Activated CD4-positive, alpha-beta T cell treated with anti-CD3 and anti-CD28 coated beads for 4 hours (primary cell): ENCODE results near the gene TMPRSS13.
"Not testable (repeated sequence)": the region's sequence is repeated elsewhere in the genome, so short reads cannot be mapped to it uniquely, and the experiment has no call there.

Experiments used
- DNase-seq, 2 donors: peaks; one replicate each; pipeline ENCODE4 v3.0.0-alpha.2; 2020

Gene TMPRSS13

DNA sequence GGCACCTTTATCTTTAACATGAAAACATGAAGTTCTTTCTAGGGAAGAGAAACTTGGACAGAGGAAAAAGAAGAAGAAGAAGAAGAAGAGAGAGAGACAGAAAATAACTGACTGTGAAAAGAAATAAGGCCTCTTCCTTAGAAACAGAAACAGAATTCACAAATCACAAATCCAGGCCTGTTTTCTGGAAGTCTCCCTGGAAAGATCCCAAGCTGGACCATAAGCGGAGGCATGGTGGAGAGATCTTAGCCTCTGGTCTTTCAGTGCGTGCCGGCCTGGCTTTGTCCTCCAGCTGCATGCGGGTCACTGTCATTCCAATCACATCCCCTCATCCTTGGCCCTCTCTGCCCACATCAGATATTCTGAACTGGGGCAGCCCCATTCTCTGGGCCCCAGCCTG, 59.6 kb downstream of the TMPRSS13 start:
- DNase-seq: no peak

DNA sequence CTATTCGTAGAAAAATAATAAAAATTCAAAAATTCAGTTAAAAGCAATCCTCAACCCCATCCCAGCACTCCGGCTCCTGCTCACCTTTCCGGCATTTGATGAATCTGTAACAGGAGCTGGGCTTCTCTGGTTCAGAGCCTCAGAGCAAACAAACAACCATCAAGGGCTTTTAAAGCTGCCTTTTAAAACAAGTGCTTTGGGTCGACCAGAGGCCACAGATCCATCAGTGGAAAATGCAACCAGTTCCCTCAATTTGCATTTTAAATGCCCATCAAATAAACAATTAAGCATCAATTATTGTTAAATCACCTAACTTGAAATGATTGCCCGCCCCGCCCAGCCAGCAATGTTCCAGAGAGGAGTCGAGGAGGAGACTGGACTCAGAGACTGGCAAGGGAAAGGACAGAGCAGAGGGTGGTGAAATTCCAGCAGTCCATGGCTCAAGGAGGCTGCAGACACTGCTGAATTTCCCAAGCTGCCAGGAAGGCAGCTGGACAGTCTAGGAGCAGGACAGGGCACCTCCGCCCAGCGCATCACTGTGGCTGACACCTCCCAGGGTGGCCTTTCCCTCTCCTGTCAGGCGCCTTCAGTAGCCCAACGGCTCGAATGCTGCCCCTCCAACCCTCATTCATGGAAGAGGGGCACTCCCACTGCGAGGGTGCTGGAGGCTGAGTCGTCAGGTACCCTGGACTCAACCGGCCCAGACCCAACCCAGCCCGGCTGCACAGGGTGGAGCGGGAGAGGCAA, 60.2 kb downstream of the TMPRSS13 start:
- no peak for DNase-seq

DNA sequence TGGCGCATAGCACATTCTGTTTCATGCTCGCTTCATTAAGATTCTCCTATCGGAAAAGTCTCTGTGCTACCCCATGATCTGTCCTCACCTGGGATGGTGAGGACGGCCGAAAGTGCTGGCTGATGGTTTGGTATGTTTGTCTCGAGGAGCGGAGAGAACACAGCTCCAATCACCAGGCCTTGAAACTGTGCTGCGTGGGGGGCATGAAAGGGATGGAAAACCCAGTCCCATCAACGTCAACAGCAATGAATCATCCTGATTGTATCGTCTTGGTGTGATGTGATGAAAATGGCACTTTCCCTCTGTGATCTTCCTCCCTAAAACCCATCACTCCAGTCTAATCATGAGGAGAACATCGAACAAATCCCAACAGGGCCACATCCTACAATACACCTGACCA, 61.1 kb downstream of the TMPRSS13 start:
- DNase-seq: no peak

DNA sequence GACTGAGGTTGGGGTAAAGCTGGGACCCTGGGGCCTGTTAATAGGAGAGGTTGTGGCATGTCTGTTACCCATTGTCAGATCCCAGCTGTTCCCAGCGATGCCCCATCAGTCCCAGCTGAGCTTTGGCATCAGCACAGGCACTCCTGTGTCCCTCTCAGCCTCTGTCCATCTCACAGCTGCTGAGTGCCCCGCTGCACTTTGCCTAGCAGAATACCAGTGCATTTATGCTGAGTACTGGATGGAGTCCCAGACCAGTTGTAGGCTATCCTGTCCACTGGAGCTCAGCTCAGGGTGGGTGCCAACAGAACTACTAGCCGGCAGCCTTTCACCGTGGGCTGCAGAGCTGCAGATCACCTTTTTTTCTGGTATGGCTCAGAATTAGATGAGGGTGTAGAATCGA, 62.7 kb downstream of the TMPRSS13 start:
- no peak for DNase-seq

DNA sequence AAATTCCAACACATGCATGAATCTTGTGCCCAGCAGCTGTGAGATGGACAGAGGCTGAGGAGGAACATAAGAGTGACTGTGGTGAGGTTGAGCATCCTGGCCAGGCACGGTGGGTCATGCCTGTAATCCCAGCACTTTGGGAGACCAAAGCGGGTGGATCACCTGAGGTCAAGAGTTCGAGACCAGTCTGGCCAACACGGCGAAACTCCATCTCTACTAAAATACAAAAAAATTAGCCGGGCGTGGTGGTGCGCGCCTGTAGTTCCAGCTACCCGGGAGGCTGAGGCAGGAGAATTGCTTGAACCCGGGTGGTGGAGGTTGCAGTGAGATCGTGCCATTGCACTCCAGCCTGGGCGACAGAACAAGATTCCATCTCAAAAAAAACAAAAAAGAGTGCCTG, 63.7 kb downstream of the TMPRSS13 start:
- not testable (repeated sequence) for DNase-seq

DNA sequence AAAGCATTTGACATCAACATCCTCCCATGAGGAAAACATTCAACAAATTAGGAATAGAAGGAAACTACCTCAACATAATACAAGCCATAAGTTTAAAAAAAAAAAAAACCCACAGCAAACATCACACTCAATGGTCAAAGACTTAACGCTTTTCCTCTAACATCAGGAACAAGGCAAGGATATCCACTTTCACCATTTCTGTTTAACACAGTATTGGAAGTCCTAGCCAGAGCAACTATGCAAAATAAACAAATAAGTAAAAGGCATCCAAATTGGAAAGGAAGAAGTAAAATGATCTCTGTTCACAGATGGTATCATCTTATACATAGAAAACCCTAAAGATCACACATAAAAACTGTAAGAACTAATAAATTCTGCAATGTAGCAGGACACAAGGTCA, 65.8 kb downstream of the TMPRSS13 start:
- DNase-seq: no peak

DNA sequence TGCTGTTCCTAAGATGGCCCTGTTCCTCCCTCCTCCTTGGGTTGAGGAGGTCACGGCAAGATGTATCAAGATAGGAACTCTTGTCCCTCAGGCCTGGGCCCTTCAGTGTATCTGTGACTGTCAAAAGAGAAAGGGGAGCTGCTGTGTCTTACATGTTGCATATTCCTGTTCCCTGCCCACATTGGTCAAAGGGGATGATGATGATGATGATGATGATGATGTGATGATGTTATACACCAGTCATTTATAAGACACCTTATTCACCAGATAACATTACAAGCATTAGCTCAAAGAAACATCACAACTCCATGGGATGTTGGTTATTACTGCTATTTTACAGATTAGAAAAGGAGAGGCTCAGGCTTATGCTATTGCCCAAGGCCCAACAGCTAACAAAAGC, 66.4 kb downstream of the TMPRSS13 start:
- DNase-seq: no peak

DNA sequence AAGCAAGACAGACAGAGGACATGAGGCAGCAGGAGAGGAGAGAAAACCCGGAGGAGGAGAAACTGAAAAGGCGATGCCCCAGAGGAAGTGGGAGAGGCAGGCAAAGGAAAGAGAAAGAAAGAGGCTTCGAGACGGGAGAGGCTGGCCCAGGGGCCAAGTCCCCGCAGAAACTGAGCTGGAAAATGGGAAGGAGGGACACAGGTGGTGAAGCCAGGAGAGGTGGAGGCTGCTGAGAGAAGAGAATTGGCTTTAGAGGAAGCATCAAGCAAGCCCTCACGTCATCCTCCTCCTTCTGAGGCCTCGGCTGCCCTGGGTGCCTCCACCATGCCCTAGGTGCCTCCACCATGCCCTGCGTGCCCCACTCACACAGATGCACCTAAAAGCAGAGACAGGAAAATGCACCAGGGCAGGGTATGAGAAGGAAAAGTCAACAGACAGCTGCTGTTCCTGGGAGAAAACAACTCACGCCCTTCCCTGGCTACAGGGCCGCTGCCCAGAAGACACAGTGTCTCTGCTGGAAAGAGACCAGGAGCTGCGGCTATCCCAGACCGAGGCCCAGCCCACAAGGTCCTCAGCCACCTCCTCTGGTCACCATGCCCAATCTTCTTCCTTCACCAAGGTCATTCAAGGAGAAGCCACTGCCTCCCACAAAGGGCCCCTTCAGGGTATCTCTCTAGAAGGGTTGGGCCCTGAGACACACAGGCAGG, 67.0 kb downstream of the TMPRSS13 start:
- DNase-seq: no peak

DNA sequence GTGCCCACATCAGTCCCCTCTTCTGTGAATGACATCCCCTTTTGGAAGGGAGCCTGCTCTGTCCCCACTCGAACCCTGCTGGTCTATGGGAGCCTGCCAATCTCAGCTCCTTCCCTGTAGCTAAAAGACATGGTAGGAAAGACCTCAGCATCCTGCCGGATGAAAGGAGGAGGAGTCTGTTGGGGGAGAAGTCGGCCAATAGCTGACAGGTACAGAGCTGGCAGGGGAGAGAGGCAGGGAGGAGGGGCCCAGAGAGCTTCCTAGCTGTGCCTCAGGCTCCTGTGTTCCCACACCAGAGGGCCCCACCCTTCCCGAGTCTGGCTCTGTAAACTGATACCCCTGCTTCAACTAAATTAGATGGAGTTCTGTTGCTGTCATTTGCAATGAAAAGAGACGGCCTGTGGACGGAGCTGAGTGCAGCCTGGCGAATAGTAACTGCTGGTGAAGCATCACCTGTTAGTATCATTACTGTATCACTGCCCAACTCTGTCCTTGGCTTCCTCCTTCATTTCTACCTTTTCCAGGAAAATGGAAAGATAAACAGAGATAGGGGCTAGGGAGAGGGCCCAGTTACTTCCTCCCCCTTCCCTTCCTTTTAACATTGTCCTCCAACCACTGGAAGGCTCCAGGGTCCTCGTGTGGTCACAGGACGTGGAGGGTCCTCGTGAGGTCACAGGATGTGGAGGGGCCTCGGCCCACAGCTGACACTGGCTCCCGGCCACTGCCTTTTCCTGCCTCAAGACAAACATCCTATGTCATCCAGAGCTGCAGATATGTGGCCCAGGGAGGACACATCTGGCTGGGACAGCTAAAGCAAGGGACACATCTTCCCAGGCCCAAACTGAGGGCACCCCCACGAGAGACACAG, 67.8 kb downstream of the TMPRSS13 start:
- no peak for DNase-seq

DNA sequence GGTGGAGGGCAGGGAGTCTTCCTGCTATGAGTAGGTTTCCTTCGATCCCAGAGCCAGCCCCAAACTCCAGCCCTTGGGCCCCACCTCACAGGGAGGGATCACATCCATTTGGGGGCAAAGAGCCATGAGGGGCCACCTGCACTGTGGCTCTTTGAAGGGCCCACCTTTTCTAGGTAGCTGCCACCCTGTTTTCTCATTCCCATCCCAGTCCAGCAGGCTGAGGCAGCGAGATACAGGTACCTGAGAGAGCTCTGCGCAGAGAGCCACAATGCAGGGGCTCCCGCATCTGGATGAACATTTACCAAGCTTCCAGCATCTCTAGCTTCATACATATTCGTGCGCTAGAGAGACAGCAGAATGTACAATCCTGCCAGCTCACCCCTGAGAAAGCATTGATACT, 69.1 kb downstream of the TMPRSS13 start:
- DNase-seq: no peak

DNA sequence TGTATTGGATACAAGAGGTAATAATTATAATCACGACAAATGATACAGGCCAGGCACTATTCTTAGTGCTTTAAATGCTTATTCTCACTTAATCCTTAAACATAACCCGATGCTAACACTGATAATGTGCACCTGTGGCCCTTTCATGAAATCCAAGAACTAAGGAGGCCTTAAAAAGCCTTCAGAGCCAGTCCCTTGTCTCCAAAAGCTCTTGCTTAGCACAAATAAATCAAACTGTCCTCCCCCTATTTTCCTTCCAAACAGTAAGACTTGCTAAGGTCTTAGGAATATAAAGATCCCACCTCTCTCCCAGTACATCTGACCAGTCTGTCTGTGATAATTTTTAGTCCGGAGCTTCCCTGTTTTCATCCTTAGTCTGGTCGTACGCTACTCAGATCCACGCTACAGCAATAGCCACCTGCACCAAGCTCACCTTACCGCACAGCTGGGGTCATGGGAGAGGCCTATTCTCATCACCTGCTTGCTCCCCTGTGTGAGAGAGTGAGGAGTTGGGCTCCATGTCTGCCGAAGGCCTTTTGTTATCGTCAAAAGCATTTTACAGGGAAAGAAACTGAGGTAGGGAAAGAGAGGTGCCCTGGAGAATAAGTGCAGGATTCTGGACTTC, 69.6 kb downstream of the TMPRSS13 start:
- no peak for DNase-seq

DNA sequence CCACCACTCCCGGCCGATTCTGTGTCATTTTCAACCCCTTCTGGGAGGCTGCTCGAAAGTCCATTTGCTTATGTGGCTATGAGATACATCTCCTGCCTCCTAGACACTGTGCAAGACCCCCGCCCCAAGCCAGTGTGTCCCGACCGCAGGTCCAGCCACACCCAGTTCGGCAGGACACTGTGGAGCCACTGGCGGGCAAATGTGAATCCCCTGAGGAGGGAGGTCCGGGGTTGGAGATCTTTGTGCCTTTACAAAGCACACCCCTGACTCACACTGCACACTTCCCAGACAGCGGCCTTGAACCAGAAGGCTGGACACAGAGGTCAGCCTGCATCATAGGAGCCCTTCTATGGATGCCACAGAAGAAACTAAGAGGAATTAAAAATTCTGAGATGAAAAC, 70.1 kb downstream of the TMPRSS13 start:
- no peak for DNase-seq

DNA sequence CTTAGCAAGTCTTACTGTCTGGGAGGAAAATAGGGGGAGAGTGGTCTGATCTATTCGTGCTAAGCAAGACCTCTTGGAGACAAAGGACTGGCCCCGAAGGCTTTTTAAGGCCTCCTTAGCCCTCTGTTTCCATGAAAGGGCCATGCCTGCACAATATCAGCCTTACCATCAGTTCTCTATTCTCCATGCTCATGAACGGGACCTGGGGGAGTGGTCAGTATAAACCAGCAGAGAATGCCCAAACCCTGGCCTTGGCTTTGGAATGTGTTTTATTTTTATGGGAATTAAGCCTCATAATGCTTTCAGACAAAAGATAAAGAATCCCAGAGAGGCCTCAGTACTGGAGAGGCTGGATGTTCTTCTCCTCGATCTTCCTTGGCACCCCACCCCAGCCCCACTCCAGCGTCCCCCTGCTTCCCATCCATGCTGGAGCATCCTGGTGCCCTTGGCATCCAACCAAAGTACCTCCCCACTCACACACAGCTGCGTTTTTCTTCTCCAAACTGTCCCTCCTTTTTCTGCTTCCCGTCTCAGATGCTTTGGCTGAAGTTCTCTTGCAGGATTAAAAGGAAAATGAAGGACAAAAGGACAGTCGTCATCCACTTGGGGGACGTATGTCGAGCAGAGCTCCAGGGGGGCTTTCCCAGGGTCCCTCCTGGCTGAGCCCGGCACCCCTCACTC, 71.3 kb downstream of the TMPRSS13 start:
- DNase-seq: no peak

DNA sequence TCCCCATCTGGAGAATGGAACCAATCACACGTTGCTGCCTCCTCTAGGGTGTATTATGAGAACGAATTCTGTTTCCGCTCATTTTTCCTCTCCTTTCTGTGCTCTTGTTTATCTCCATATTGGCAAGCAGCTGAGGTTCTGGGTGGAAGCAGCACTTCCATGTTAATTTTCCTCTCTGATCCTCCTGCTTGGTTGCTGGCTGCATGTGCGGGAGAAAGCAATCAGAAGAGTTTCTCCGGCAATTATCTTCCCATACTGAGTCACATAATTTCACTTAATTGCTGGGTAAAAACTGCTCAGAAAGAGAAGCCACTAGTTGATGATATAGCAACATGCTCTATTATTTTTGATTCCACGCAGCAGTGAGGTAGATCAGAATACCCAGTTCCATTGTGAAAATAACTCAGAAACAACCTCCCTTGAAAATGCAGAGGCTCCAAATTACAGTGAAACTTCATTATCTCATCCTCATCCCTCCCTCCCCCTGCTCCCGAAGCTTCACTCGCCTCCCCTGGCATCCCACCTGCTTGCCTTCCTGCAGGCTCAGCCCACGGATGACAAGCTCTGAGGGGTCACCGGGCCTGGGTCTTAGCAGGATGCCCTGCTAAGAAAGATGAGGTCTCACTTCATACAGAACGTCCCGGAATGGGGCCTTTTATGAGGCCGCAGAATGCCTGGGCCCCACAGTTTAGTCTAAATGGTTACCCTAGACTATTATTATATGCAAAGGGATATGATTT, 73.1 kb downstream of the TMPRSS13 start:
- no peak for DNase-seq

DNA sequence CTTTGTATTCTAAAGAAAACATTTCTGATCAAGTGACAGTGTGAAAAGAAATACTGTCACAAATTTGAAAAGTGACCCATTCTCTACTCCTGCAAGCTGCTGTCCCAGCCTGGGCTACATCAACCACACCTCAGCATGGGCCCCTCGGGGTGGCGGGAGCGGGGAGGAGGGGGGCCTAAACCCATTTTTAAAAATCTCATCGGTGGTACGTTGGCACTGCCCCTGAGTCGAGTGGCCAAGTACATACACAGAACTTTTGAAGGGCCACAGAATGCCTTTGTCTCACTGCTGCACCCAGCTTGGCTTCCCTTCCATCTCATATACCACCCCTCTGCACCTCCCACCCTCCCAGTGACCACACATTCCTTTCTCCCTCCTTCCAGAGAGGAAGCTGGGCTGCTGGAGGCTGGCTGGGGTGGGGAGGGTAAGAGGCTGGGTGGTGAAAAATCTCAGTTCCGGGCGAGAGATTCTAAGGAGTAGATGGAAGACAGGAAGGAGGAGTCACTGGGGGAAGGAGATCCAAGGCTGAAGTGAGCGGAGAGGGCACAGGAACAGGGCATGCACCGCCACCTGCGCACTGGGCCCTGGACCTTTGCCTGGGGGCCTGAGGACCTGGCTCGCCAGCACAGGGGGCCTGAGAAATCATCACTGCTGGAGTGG, 73.9 kb downstream of the TMPRSS13 start:
- DNase-seq: no peak

DNA sequence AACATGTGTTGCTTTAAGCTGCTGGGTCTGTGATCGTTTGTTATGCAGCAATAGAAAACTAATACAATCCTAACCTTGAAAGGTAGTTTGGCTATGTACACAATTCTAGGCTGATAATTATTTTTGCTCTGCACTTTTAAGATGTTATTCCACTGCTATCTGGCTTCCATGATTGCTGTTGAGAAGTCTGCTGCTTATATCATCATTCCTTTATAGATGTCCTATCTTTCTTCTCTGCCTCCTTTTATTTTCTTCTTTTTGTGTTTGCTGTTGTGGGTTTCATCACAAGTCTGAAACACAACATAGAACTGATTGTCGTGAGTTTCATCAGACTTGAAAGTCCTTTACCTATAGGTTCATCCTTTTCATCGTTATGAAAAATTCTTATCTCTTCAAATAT, 76.9 kb downstream of the TMPRSS13 start:
- no peak for DNase-seq

DNA sequence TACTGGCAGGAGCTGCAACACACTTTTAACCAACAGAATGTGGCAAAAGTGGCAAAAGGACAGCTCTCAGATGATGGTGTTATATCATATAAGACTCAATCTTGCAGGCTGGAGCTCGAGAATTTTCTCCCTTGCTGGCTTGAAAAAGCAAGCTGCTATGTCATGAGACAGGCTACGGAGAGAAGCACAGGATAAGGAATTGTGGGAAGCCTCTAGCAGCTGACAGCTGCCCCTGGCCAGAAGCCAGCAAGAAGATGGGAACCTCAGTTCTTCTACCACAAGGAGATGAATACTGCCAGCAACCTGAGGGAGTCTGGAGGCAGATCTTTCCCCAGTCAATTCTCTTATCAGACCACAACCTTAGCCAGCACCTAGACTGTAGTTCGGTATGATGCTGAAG, 77.3 kb downstream of the TMPRSS13 start:
- DNase-seq: no peak

DNA sequence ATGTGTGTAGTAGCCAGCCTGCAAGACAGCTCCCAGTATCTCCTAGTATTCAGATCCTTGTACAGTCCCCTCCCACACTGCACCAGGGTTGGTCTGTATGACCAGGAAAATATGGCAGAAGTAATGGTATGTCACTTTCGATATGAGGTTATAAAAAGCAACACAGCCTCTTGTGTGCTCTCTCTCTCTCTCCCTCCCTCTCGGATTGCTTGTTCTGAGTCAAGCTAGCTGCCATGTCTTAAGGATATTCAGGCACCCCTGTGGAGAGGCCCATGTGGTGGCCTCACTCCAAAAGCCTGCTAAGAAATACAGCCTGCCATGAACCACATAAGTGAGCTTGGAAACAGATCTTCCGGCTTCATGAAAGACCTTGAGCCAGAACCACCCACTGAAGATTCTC, 78.1 kb downstream of the TMPRSS13 start:
- no peak for DNase-seq
